Posterior vena cava (tissue), 2 donors: Measurements from ENCODE around the gene GABRB1. TPM values are rescaled to one million over a fixed set of nuclear protein-coding genes. Genes with fewer than 3 reads are reported as not detected.

Source experiments
- DNase-seq: peaks from one replicate; pipeline ENCODE4 v3.0.0-alpha.2; 2020; ENCODE audit warnings: low spot score
- intact Hi-C, 2 donors: fragments of 100-400 bp; cut with DNase I; formaldehyde crosslinking; loops; one replicate each; pipeline versions ENCODE4 v1.14.1 to v1.14.2; 2022 to 2023
- long read RNA-seq, 2 donors: library from polyadenylated mRNA; unstranded; transcript quantifications; one replicate each; pipeline ENCODE4 v2.0.0, GENCODE V29; 2020 to 2021
- total RNA-seq, 2 donors: library from RNA; stranded (reverse); fragmentation: NEBNext Ultra II Directional; extraction: Animal tissue kit (Norgen Biotek cat#: 25700); gene quantifications; one replicate each; pipeline ENCODE4 v1.2.1, GENCODE V29; 2021
- donor health status: DM: yes; HTN: yes; CAD: no.
- donor health status: DM: yes; HTN: yes; CAD: no.

GABRB1 gene
- not detected for total RNA-seq
- long read RNA-seq, donor 1 = 0 reads
- long read RNA-seq, donor 2 = 0 reads

GRCh38 chr4:47031011-47031678 lies at the start of gene GABRB1:
TSS of gene GABRB1 (plus strand) at chr4:47031567.
- intact Hi-C loops = no loop called here
- peak; percentile 78 for DNase-seq

GRCh38 chr4:46984781-46985180 lies 46.6 kb upstream of the GABRB1 start:
- DNase-seq = no peak
- intact Hi-C loops = no loop called here

GRCh38 chr4:46986922-46987638 lies 44.3 kb upstream of the GABRB1 start:
- DNase-seq = no peak
- intact Hi-C loops = no loop called here

DNA sequence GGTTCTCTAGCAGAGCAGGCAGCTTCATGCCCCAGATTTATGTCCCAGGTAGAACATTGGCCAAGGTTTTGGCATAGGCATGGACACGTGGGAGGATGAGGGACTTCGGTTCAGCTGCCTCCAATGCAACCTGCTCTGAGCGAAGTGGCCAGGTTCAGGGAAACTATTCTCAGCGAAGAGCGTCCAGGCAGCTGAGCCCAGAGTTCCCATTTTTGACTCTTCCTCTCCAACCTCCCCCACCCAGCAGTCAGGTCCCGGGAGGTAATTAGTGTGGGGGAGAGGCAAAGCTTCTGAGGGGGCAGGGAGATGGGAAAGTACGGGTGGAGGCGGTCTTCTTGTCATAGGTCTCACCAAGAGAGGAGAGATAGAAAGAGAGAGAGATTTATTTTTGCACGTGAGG lies 39.0 kb upstream of the GABRB1 start:
- intact Hi-C loops = no loop called here
- no peak for DNase-seq

- intact Hi-C loops = no loop called here
- peak; percentile 72 for DNase-seq
Measured at GRCh38 chr4:46993075-46994006, 38.0 kb upstream of the GABRB1 start, which contains the start of gene GABRA4. TSS of gene GABRA4 (minus strand) at chr4:46993581. CDS start at chr4:46993424, 157 bp downstream.

DNA sequence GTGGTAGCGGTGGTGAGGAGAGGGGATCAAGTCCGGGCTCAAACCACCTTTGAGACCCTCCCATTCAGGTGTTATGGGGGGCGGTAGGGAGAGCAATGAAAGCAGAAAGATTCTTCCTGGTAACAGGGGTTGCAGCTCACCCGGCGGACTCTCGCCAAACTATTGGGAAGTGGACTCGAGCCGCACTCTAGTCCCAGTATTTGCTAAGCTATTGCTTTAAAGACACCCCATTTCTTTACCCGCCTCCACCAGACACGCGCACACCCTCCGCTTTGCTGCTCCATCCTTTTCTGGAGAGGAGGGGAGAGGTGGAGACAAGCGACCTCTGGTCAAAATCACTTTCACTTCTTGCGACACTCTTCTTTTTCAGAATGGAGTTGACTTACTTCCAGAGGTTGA lies 37.4 kb upstream of the GABRB1 start:
- no peak for DNase-seq
- intact Hi-C loops = no loop called here

DNA sequence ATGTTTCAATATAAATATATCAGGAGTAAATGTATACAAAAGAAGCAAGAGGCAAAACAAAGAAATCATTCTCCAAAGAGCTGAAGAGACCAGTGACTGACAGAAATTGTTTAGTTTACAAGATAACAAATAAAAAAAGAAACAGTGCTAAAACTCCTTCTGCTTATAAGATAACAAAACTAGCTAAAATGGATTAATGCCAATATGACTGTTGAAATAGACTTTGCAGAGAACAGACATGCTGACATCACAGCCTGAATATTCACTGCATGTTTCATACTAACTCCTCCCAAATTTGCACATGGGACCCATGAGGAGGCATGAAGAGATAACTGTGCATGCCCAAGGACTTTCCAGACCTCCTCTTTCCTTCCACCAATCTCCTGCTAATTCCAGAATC lies 31.8 kb upstream of the GABRB1 start:
- no peak for DNase-seq
- intact Hi-C loops = no loop called here

- no peak for DNase-seq
- intact Hi-C loops = no loop called here
Measured at GRCh38 chr4:47000406-47000805, 31.0 kb upstream of the GABRB1 start.

DNA sequence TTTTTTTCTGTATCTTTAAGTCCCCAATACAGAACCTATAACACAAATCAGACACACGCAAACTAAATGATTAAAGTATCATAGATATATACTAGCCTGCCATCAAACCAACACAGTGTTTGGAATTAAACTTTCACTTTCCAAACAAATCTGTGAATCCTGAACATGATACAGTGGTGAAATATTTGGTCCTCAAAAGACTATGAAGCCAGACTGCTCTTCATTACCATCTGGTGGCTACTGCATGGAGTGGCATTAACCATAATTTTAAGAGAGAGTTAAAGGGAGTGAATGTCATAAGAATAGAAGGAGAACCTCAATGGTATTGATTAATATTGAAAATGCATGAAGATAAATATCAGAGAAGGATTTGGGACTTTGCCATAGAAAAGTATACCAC lies 28.8 kb upstream of the GABRB1 start:
- DNase-seq = no peak
- intact Hi-C loops = no loop called here

GRCh38 chr4:47010347-47010911 lies 20.9 kb upstream of the GABRB1 start:
- intact Hi-C loops = no loop called here
- no peak for DNase-seq

DNA sequence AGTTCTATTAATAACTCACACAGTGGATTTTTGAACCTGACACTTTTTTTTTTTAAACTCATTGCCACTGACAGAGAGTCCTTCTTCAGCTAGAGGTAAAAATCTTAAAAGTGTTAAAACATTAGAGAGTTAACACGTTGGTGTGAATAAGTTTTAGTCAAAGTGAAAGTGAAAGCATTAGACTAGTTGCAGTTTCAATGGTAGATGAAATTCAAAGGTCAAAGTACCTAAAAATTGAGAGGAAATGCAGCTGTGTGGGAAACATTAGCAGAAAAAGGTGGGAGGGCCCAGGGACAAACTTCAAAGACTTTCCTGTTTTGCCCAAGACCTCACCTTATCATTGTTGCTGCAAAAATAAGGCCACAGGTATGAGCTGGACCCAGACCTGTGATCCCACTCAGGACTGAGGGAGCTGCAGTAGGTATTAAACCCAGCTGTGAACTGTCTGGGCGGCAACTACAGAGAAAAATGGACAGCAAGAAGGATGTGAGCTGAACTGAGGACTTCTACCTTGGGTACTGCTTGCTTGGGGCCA lies 20.4 kb upstream of the GABRB1 start:
- DNase-seq = no peak
- intact Hi-C loops = no loop called here

DNA sequence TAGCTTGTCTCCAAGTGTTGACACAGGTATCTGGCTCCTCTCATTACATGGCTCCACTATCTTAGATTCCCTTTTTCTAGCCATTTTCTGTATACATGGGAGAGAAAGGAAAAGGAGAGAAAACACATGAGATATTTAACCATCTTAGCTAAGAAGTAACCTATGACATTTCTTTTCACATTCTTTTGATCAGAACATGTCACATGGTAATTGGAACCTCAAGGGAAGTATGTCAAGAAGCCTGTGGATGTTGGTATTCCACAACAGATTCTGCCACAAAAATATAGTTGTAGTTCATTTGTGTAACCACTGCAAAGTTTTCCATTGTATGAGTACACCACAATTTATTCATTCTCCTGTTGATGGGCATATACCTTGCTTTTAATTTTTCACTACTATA lies 18.7 kb upstream of the GABRB1 start:
- intact Hi-C loops = no loop called here
- DNase-seq = no peak

GRCh38 chr4:47013373-47013772 lies 18.0 kb upstream of the GABRB1 start:
- intact Hi-C loops = no loop called here
- no peak for DNase-seq

GRCh38 chr4:47017081-47017480 lies 14.3 kb upstream of the GABRB1 start:
- intact Hi-C loops = no loop called here
- no peak for DNase-seq

DNA sequence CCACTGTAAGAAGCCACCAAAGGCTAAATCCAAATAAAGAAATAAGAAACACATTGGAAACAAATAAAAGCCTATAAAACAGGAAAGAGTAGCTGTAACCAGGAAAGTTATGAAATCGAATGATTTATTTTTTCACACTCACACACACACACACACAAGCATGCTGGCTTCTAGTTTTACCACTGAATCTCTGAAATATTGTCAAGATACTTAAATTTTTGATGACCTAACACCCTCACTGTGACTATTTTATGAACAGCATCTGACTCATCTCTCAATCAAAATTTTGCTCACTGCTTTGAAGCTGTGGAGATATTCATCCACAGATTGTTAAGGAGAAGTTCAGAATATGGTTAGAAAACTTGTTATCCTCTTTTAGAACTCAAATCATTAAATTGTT lies 13.9 kb upstream of the GABRB1 start:
- intact Hi-C loops = no loop called here
- DNase-seq = no peak

DNA sequence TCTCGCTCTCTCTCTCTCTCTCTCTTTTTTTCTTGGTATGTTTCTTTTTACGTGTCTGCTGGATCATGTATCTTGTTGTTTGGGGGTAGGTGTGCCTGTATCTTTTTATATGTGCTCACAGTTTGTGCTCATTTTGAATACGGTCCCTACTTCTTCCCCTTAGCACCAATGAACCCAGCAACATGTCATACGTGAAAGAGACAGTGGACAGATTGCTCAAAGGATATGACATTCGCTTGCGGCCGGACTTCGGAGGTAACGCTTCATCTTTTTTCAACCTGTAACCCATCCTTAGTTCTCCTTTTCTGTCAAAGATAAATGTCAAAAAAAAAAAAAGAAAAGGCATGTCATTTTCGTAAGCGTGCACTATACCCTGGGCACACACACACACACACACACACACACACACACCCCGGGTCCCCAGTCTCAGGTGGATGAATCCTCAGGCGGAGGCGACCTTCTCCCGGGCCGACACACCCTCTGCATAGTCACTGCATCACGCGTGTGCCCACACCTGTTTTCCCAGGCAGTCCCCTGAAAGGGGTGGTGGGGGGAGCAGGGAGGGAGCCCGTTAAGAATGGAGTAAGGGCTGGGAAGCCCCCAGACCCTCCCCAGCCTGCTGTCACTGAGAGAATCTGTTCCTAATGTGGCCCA lies 511 bp downstream of the GABRB1 start:
- intact Hi-C loops = no loop called here
- DNase-seq = no peak

GRCh38 chr4:47032405-47033106 lies 1.2 kb downstream of the GABRB1 start:
- peak; percentile 78 for DNase-seq
- intact Hi-C loops = no loop called here

DNA sequence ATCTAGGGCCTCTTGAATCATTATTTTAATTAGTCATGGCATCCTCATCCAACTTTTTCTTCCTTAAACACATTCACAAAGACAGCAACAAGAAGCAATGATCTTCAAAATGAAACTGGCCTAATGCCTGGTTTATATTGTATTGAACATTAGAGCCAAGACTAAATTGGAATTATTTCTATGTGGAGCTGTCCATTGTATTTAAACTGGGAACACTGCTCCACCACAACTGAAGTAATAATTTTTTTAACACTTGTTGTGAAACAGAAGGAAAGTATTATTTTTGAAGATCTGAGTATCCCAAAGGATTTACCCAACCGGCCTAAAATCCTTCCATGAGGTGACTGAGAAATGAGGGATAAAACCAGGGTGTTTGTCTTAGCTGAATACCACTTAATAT lies 6.9 kb downstream of the GABRB1 start:
- intact Hi-C loops = no loop called here

More for the DNA sequence above, 6.9 kb downstream of the GABRB1 start:
- DNase-seq = no peak
